ENCODE results near the gene OR5D16.
"Not testable (repeated sequence)": the region's sequence is repeated elsewhere in the genome, so short reads cannot be mapped to it uniquely, and the experiment has no call there.

Gene OR5D16

DNA sequence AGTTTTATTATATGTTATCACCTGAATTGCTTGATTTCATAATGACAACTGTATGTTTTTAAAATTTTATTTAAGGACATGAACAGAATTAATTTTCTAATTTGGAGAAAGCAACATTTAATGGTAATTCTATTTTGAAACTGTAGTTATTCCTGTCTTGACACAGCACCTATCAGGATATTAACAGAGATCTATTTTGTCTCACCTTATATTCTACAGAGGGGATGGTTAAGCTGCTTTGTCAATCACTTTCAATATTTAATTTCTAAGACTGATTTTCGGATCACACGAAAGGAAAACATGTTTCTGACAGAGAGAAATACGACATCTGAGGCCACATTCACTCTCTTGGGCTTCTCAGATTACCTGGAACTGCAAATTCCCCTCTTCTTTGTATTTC is at the start of gene OR5D16:
Gene OR5D16 (plus strand): TSS at position 301 of the 400 bp plus-strand sequence. CDS start 0 bp downstream, at position 301.
- no peak for DNase-seq

GRCh38 chr11:55791606-55792005 is 46.9 kb upstream of the OR5D16 start:
- no peak for DNase-seq

GRCh38 chr11:55793321-55793720 is 45.2 kb upstream of the OR5D16 start:
- DNase-seq = no peak

GRCh38 chr11:55795256-55795655 is 43.3 kb upstream of the OR5D16 start, which contains the start of gene OR5D14:
Gene OR5D14, plus strand, starts transcription at chr11:55795556. Its CDS starts 0 bp downstream, at chr11:55795556.
- DNase-seq = no peak

GRCh38 chr11:55806248-55806647 is 32.3 kb upstream of the OR5D16 start:
- DNase-seq = no peak

GRCh38 chr11:55811067-55811466 is 27.5 kb upstream of the OR5D16 start, which contains the start of gene OR5L1:
Gene OR5L1, plus strand, starts transcription at chr11:55811367. Its CDS starts 100 bp downstream, at chr11:55811467.
- no peak for DNase-seq

DNA sequence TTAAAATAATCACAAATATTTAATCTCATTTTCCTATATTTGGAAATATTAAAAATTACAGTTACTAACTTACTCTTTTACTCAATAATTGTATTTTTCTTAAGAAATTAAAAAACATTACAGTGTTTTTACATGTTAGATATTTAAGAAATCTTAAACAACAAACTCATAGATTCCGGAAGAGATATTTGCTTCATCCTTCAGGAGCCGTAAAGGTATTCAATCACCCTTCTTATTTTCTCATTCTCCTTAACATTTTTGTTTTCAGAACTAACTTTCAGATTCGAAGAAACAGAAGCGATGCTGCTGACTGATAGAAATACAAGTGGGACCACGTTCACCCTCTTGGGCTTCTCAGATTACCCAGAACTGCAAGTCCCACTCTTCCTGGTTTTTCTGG is 19.2 kb upstream of the OR5D16 start, which contains the start of gene OR5D18:
Gene OR5D18 (plus strand): TSS at position 301 of the 400 bp plus-strand sequence. CDS start 0 bp downstream, at position 301.
- no peak for DNase-seq

GRCh38 chr11:55826919-55827318 is 11.6 kb upstream of the OR5D16 start, which contains the start of gene OR5L2:
Gene OR5L2, plus strand, starts transcription at chr11:55827219. Its CDS starts 0 bp downstream, at chr11:55827219.
- DNase-seq = no peak

DNA sequence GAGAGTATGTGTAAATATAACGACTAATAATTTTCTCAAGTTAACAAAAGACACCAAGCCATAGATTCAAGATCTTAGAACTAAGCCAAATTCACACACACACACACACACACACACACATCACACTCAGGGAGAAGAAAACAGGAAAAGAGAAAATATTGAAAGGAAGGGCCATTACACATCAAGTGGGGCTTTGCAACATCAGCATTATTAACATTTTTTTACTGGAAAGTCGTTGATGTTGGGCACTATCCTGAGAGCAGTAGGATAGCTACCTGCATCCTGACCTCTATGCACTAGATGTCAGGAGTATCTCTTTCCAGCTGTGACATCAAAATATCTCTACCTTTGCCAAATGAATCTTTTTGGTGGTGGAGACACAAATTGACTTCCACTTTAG is 8.9 kb downstream of the OR5D16 start:
- DNase-seq = no peak

DNA sequence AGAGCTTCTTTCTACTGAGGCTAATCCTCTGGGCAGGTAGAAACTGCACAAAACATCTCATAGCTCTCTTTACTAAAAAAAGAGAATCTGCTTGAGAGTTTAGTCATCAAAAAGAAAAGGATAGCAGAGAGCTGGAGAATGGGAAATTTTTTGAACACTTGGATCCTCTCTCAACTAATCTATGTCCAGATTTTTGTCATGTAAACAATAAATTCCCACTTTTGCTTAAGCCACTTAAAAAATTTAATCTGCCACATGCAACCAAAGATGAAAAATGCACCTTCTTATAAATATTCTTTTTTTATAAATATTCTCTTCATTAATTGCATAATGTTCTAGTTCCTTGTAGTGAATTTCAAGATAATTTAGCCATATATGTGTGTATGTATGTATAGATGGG is 10.5 kb downstream of the OR5D16 start:
- no peak for DNase-seq

GRCh38 chr11:55852141-55852540 is 13.6 kb downstream of the OR5D16 start:
- DNase-seq = no peak

DNA sequence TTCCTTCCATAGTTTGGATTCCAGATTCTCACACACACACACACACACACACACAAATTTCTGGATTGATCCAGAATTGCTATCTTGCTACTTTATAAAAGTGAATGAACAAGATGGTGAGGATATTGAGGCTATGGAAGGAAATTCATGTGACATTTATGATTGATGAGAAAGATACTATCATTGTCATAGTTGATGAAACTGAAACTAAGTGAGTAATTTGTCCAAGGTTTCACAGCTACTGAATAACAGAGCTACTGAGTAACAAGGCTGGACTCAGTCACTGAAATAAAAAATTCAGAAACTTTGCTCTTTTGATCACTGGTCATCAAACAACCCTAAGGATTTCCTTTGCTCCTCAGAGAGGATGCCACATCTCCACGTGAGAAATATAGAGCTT is 16.2 kb downstream of the OR5D16 start:
- no peak for DNase-seq

GRCh38 chr11:55867354-55867753 is 28.8 kb downstream of the OR5D16 start:
- not testable (repeated sequence) for DNase-seq

GRCh38 chr11:55872731-55873130 is 34.2 kb downstream of the OR5D16 start:
- DNase-seq = not testable (repeated sequence)

GRCh38 chr11:55873146-55873545 is 34.6 kb downstream of the OR5D16 start:
- peak; percentile 40 for DNase-seq

- not testable (repeated sequence) for DNase-seq
Measured at GRCh38 chr11:55882997-55883396, 44.4 kb downstream of the OR5D16 start, which contains the start of gene TRIM51. Gene TRIM51, plus strand, starts transcription at chr11:55883297. Its CDS starts 2,132 bp downstream, at chr11:55885429.

- not testable (repeated sequence) for DNase-seq
Measured at GRCh38 chr11:55884995-55885394, 46.4 kb downstream of the OR5D16 start.

DNA sequence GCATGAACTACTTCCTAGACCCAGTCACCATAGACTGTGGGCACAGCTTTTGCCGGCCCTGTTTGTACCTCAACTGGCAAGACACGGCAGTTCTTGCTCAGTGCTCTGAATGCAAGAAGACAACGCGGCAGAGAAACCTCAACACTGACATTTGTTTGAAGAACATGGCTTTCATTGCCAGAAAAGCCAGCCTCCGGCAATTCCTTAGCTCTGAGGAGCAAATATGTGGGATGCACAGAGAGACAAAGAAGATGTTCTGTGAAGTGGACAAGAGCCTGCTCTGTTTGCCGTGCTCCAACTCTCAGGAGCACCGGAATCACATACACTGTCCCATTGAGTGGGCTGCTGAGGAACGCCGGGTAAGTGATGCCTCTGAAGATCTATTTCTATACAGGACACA is 46.9 kb downstream of the OR5D16 start:
- not testable (repeated sequence) for DNase-seq
